ENCODE measurements around the gene OR5B12. TPM values are rescaled to one million over a fixed set of nuclear protein-coding genes. Genes with fewer than 3 reads are reported as not detected.

OR5B12 gene
- polyA plus RNA-seq, 1 experiment: not detected

DNA sequence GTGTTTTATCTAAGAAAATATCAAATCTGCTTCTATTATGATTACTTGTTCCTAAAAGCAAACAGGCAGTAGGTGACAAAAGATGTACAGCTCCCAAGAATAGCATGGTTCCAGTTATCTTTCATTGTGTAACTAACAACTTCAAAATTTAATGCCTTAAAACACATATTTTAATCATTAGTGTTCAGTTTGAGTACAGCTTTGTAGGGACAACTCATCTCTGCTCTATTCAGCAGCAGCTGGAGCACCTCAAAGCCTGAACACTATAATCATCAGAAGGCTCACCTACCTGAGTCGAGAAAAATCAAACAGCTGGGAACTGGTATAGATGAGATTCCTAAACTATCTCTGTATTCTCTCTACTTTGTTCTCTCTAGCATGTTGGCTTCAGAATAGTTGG is 24.3 kb upstream of the OR5B12 start:
- Histone ChIP-seq H3K27me3 (ENCODE audit: control insufficient read depth, insufficient read depth, low read length) (no peaks in the 10 kb centered on the region), H3K9me3 (ENCODE audit: control insufficient read depth, insufficient read depth, low read length) (peaks cover 4% of the 10 kb centered on the region), H3K27ac (ENCODE audit: low read depth, low read length) (no peak overlapping the region), H3K4me3 (ENCODE audit: low read depth, low read length) (no peak overlapping the region)
- POLR2A ChIA-PET: no interaction called here
- no peak for DNase-seq (ENCODE audit: low read depth, low spot score)
- CTCF ChIA-PET: no interaction called here
- TF ChIP-seq, protein P1, sequence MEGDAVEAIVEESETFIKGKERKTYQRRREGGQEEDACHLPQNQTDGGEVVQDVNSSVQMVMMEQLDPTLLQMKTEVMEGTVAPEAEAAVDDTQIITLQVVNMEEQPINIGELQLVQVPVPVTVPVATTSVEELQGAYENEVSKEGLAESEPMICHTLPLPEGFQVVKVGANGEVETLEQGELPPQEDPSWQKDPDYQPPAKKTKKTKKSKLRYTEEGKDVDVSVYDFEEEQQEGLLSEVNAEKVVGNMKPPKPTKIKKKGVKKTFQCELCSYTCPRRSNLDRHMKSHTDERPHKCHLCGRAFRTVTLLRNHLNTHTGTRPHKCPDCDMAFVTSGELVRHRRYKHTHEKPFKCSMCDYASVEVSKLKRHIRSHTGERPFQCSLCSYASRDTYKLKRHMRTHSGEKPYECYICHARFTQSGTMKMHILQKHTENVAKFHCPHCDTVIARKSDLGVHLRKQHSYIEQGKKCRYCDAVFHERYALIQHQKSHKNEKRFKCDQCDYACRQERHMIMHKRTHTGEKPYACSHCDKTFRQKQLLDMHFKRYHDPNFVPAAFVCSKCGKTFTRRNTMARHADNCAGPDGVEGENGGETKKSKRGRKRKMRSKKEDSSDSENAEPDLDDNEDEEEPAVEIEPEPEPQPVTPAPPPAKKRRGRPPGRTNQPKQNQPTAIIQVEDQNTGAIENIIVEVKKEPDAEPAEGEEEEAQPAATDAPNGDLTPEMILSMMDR (IDR thresholded peaks at IDR 0.05; ENCODE audit: low read depth, low read length): no peak

DNA sequence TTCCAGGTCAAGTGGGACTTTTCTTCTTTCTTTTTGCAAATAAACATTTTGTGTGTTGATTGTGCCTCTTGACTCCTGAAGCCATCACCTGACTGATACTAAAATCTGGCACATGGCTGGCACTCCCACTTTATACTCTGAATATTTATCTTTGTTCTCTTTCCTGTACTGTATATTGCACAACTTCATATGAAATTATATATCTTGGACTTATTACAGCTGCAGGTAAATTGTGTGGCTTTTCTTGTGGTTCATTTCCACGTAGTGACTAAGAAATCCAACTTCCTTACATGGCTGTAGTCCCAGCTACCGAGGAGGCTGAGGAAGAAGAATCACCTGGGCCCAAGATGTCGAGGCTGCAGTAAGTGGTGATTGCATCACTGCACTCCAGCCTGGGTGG is 23.7 kb upstream of the OR5B12 start:
- H3K27ac ChIP-seq (ENCODE audit: low read depth, low read length): no peak overlapping the region
- no peak for DNase-seq (ENCODE audit: low read depth, low spot score)
- TF ChIP-seq, protein P1 (IDR thresholded peaks at IDR 0.05; ENCODE audit: low read depth, low read length): no peak
- ChIA-PET POLR2A (no interaction called here), CTCF (no interaction called here)
- no peaks in the 10 kb centered on the region for H3K9me3 ChIP-seq (ENCODE audit: control insufficient read depth, insufficient read depth, low read length)
- H3K27me3 ChIP-seq (ENCODE audit: control insufficient read depth, insufficient read depth, low read length): no peaks in the 10 kb centered on the region
- no peak overlapping the region for H3K4me3 ChIP-seq (ENCODE audit: low read depth, low read length)

DNA sequence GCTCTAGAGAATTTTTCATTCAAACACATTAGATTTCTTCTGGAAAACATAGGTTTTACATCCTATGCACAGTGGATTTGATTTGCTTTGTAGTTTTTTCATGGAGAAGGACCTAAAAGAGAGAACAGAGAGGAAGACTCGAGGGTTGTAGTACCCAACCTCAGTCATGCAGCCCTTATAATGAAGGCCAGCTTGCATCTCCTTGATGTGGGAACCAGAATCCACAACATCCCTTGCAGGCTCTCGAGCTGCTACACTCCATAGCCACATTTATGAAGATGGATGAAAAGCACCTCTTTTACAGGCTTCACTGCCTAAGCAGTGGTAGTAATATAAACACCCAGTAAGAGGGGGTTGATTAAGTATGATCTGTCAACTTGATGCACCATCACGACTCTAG is 9.5 kb upstream of the OR5B12 start:
- Histone ChIP-seq H3K4me3 (ENCODE audit: low read depth, low read length) (no peak overlapping the region), H3K9me3 (ENCODE audit: control insufficient read depth, insufficient read depth, low read length) (no peaks in the 10 kb centered on the region; the same call in 1 of the 2 replicates), H3K27me3 (ENCODE audit: control insufficient read depth, insufficient read depth, low read length) (no peaks in the 10 kb centered on the region), H3K27ac (ENCODE audit: low read depth, low read length) (no peak overlapping the region)
- TF ChIP-seq, protein P1 (IDR thresholded peaks at IDR 0.05; ENCODE audit: low read depth, low read length): no peak
- DNase-seq (ENCODE audit: low read depth, low spot score): no peak
- POLR2A ChIA-PET: no interaction called here
- CTCF ChIA-PET: no interaction called here

DNA sequence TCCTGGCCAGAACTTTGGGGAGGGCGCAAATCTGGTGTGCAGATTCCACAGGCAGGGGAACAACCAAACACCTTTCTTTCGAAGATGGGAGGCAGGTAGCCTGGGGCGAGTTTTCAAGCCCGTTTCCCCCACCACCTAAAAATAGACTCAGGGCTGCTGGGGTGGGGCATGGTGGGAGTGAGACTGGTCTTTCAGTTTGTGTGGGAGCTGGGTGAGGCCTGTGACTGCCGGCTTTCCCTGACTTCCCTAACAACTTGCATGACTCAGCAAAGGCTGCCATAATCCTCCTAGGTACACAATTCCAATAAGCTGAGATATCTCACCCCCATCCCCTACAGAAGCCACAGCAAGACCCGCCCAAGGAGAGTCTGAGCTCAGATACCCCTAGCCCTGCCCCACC is 4.3 kb upstream of the OR5B12 start:
- CTCF ChIA-PET: no interaction called here
- TF ChIP-seq, protein P1 (IDR thresholded peaks at IDR 0.05; ENCODE audit: low read depth, low read length): no peak
- no peak for DNase-seq (ENCODE audit: low read depth, low spot score)
- Histone ChIP-seq H3K4me3 (ENCODE audit: low read depth, low read length) (no peak overlapping the region), H3K9me3 (ENCODE audit: control insufficient read depth, insufficient read depth, low read length) (peaks cover 13% of the 10 kb centered on the region), H3K27me3 (ENCODE audit: control insufficient read depth, insufficient read depth, low read length) (no peaks in the 10 kb centered on the region), H3K27ac (ENCODE audit: low read depth, low read length) (no peak overlapping the region)
- POLR2A ChIA-PET: no interaction called here

DNA sequence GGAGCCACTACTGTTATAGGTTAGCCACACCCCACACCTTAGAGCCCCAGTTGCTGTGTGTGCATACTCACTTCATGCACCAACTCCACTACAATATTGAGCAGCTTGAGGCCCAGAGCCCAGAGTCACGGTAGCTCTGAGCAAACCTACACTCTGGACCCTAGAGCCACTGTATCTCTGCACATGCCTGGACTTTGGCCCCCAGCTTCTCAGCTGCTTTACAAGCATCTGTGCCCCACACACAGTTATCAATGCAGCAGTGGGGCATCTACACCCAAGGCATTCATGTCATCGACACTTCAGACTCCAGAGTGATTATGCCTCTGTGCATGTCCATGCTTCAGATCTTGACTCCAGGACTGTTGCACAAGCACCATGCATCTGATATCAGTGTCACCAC is 2.3 kb upstream of the OR5B12 start:
- POLR2A ChIA-PET: no interaction called here
- no peak for DNase-seq (ENCODE audit: low read depth, low spot score)
- Histone ChIP-seq H3K27me3 (ENCODE audit: control insufficient read depth, insufficient read depth, low read length) (no peaks in the 10 kb centered on the region), H3K27ac (ENCODE audit: low read depth, low read length) (no peak overlapping the region), H3K9me3 (ENCODE audit: control insufficient read depth, insufficient read depth, low read length) (peaks cover 13% of the 10 kb centered on the region), H3K4me3 (ENCODE audit: low read depth, low read length) (no peak overlapping the region)
- TF ChIP-seq, protein P1 (IDR thresholded peaks at IDR 0.05; ENCODE audit: low read depth, low read length): no peak
- CTCF ChIA-PET: no interaction called here
